Fibroblast of skin of scalp (primary cell): Measurements from ENCODE around the gene PSMD2. TPM values are rescaled to one million over a fixed set of nuclear protein-coding genes. Genes with fewer than 3 reads are reported as not detected.
"Not testable (repeated sequence)": the region's sequence is repeated elsewhere in the genome, so short reads cannot be mapped to it uniquely, and the experiment has no call there.

Experiments used
- DNase-seq: peaks from one replicate; pipeline ENCODE4 v3.0.0-alpha.2; 2013
- polyA plus RNA-seq, 2 experiments: library from polyadenylated mRNA; unstranded; fragments of 120-200 nt; gene quantifications; one replicate each; pipeline ENCODE4 v1.2.1, GENCODE V29; 2013; ENCODE audit not compliant: insufficient read length in 2 of 2

Gene PSMD2
- 266 TPM for polyA plus RNA-seq (2013, experiment 1 of 2; ENCODE audit: insufficient read length)
- polyA plus RNA-seq (2013, experiment 2 of 2; ENCODE audit: insufficient read length) = 265 TPM

- peak; percentile 97 for DNase-seq
Measured at GRCh38 chr3:184298759-184299487, at the start of gene PSMD2. TSS of gene PSMD2 (plus strand) at chr3:184299241. CDS start at chr3:184299267, 26 bp downstream.

- DNase-seq = peak; percentile 97
Measured at GRCh38 chr3:184249412-184250166, 49.5 kb upstream of the PSMD2 start, which contains the start of gene EEF1AKMT4. TSS of gene EEF1AKMT4 (plus strand) at chr3:184249672. CDS start at chr3:184249695, 23 bp downstream.

- DNase-seq = peak; percentile 87
Measured at GRCh38 chr3:184250167-184250828, 48.7 kb upstream of the PSMD2 start.

GRCh38 chr3:184255291-184256039, 43.6 kb upstream of the PSMD2 start:
- no peak for DNase-seq

- DNase-seq = no peak
Measured at GRCh38 chr3:184257083-184257915, 41.7 kb upstream of the PSMD2 start.

GRCh38 chr3:184258926-184259325, 40.1 kb upstream of the PSMD2 start:
- DNase-seq = no peak

GRCh38 chr3:184259396-184259877, 39.6 kb upstream of the PSMD2 start:
- DNase-seq = no peak

GRCh38 chr3:184259878-184260723, 38.9 kb upstream of the PSMD2 start:
- DNase-seq = peak; percentile 36

GRCh38 chr3:184260724-184261269, 38.2 kb upstream of the PSMD2 start:
- DNase-seq = no peak

- peak; percentile 50 for DNase-seq
Measured at GRCh38 chr3:184261270-184261853, 37.7 kb upstream of the PSMD2 start, which contains the start of gene CAMK2N2. TSS of gene CAMK2N2 (minus strand) at chr3:184261553. CDS start at chr3:184261285, 268 bp downstream.

- DNase-seq = peak; percentile 11
Measured at GRCh38 chr3:184261854-184262763, 36.9 kb upstream of the PSMD2 start.

GRCh38 chr3:184262764-184263179, 36.3 kb upstream of the PSMD2 start:
- DNase-seq = no peak

- not testable (repeated sequence) for DNase-seq
Measured at GRCh38 chr3:184267249-184267648, 31.8 kb upstream of the PSMD2 start.

- DNase-seq = no peak
Measured at GRCh38 chr3:184272269-184272668, 26.8 kb upstream of the PSMD2 start.

GRCh38 chr3:184275381-184275701, 23.7 kb upstream of the PSMD2 start:
- no peak for DNase-seq

GRCh38 chr3:184275961-184276910, 22.8 kb upstream of the PSMD2 start, which contains the start of gene ECE2:
TSS of gene ECE2 (plus strand) at chr3:184276022. CDS start at chr3:184276154, 132 bp downstream.
- no peak for DNase-seq

GRCh38 chr3:184277366-184277765, 21.7 kb upstream of the PSMD2 start:
- no peak for DNase-seq
